ENCODE results near the gene SH3YL1.

The SH3YL1 gene

GRCh38 chr2:223971-224760 is 39.7 kb downstream of the SH3YL1 start:
- no peak for TF ChIP-seq CTCF (IDR thresholded peaks at IDR 0.05; ENCODE audit: insufficient read depth, missing control alignments)
- no peak for FAIRE-seq
- DNase-seq (ENCODE audit: insufficient read length, low spot score), result no peak

GRCh38 chr2:223451-223850 is 40.4 kb downstream of the SH3YL1 start:
- no peak for TF ChIP-seq CTCF (IDR thresholded peaks at IDR 0.05; ENCODE audit: insufficient read depth, missing control alignments)
- FAIRE-seq, result no peak

GRCh38 chr2:216068-216467 is 47.8 kb downstream of the SH3YL1 start:
- no peak for FAIRE-seq
- no peak for DNase-seq (ENCODE audit: insufficient read length, low spot score)
- no peak for TF ChIP-seq CTCF (IDR thresholded peaks at IDR 0.05; ENCODE audit: insufficient read depth, missing control alignments)

More at GRCh38 chr2:223451-223850, 40.4 kb downstream of the SH3YL1 start:
- DNase-seq (ENCODE audit: insufficient read length, low spot score), result no peak

- TF ChIP-seq CTCF (IDR thresholded peaks at IDR 0.05; ENCODE audit: insufficient read depth, missing control alignments), result no peak
- no peak for FAIRE-seq
- DNase-seq (ENCODE audit: insufficient read length, low spot score), result no peak
Measured at GRCh38 chr2:213932-214693, 49.7 kb downstream of the SH3YL1 start.

- TF ChIP-seq CTCF (IDR thresholded peaks at IDR 0.05; ENCODE audit: insufficient read depth, missing control alignments), result no peak
- no peak for FAIRE-seq
- DNase-seq (ENCODE audit: insufficient read length, low spot score), result no peak
Measured at GRCh38 chr2:211486-212184, 52.2 kb downstream of the SH3YL1 start.

GRCh38 chr2:210660-211059 is 53.2 kb downstream of the SH3YL1 start:
- TF ChIP-seq CTCF (IDR thresholded peaks at IDR 0.05; ENCODE audit: insufficient read depth, missing control alignments), result no peak
- FAIRE-seq, result no peak
- DNase-seq (ENCODE audit: insufficient read length, low spot score), result no peak
